WTC11 (cell line): Measurements from ENCODE around the gene CBY2. TPM values are rescaled to one million over a fixed set of nuclear protein-coding genes. Genes with fewer than 3 reads are reported as not detected.
A peak's percentile ranks its signal among the peaks of the same experiment; 100 is the strongest.

ENCODE experiments used
- ATAC-seq: fragments of 200-7000 bp; cut with Tn5 transposase; 2 replicates; pipeline ENCODE4 v1.10.0; 2021; ENCODE audit warnings: mild to moderate bottlenecking, moderate library complexity
- CTCF ChIA-PET: fragments of 300-600 bp; sonication (Branson Sonifier 250); formaldehyde crosslinking; loops from one replicate; lab custom pipeline; 2021; ENCODE audit warnings: antibody characterized with exemption; lab: Charles Lee
- POLR2A ChIA-PET: fragments of 350-600 bp; sonication (Branson Sonifier 250); formaldehyde crosslinking; loops from one replicate; lab custom pipeline; 2021; ENCODE audit warnings: antibody characterized with exemption; lab: Charles Lee
- DNase-seq: peaks from one replicate; pipeline ENCODE4 v3.0.0; 2021; ENCODE audit warnings: low spot score
- H3K27ac Mint-ChIP-seq: 2 replicates; pipeline ENCODE4 v1.8.0; 2021; ENCODE audit warnings: mixed read lengths
- H3K27me3 Mint-ChIP-seq: 2 replicates; pipeline ENCODE4 v1.8.0; 2021; ENCODE audit warnings: low read depth, mild to moderate bottlenecking, moderate library complexity, mixed read lengths
- H3K36me3 Mint-ChIP-seq: 2 replicates; pipeline ENCODE4 v1.8.0; 2021; ENCODE audit warnings: mixed read lengths
- H3K4me1 Mint-ChIP-seq: 2 replicates; pipeline ENCODE4 v1.8.0; 2022; ENCODE audit warnings: mixed read lengths
- H3K4me3 Mint-ChIP-seq: 2 replicates; pipeline ENCODE4 v1.8.0; 2021; ENCODE audit warnings: mild to moderate bottlenecking, moderate library complexity, mixed read lengths
- H3K9me3 Mint-ChIP-seq: 2 replicates; pipeline ENCODE4 v1.8.0; 2021; ENCODE audit warnings: mixed read lengths
- HMGA2 ChIP-seq: fragments of 250-450 bp; sonication (Bioruptor Pico); IDR thresholded peaks from 2 replicates; pipeline ENCODE4 v1.4.0; 2021; ENCODE audit warnings: mild to moderate bottlenecking, moderate library complexity
- NFATC4 ChIP-seq: fragments of 250-450 bp; sonication (Bioruptor Pico); IDR thresholded peaks from 2 replicates; pipeline ENCODE4 v1.9.0; 2021; ENCODE audit warnings: mild to moderate bottlenecking
- NFYB ChIP-seq: sonication (generic); formaldehyde crosslinking; conservative IDR thresholded peaks from 2 replicates; pipeline ENCODE4 v1.8.0; 2022; ENCODE audit warnings: low read depth, missing genetic modification reagents
- NR1H2 ChIP-seq: sonication (generic); formaldehyde crosslinking; IDR thresholded peaks from 2 replicates; pipeline ENCODE4 v1.9.0; 2021; ENCODE audit warnings: mild to moderate bottlenecking, moderate library complexity, missing genetic modification reagents
- NR3C1 ChIP-seq: sonication (generic); formaldehyde crosslinking; conservative IDR thresholded peaks from 2 replicates; pipeline ENCODE4 v1.8.1; 2023; ENCODE audit warnings: low read depth, mild to moderate bottlenecking, missing genetic modification reagents
- OVOL2 ChIP-seq: fragments of 250-450 bp; sonication (Bioruptor Pico); IDR thresholded peaks from 2 replicates; pipeline ENCODE4 v1.9.0; 2021; ENCODE audit warnings: mild to moderate bottlenecking, borderline replicate concordance
- SMAD4 ChIP-seq: sonication (generic); formaldehyde crosslinking; IDR thresholded peaks from 2 replicates; pipeline ENCODE4 v1.8.0; 2022; ENCODE audit warnings: mild to moderate bottlenecking, missing genetic modification reagents
- TP53 ChIP-seq: sonication (generic); formaldehyde crosslinking; IDR thresholded peaks from 2 replicates; pipeline ENCODE4 v1.8.1; 2023; ENCODE audit warnings: mild to moderate bottlenecking, missing genetic modification reagents
- ZNF263 ChIP-seq: sonication (generic); formaldehyde crosslinking; IDR thresholded peaks from 2 replicates; pipeline ENCODE4 v1.8.1; 2022; ENCODE audit warnings: low read depth, mild to moderate bottlenecking, moderate library complexity, missing genetic modification reagents
- total RNA-seq: library from RNA; stranded (reverse); gene quantifications from 3 replicates; pipeline ENCODE4 v1.2.3, GENCODE V29; 2021
- TF ChIP-seq, protein P1 (sequence below): sonication (generic); formaldehyde crosslinking; IDR thresholded peaks from 2 replicates; pipeline ENCODE4 v1.8.0; 2023; ENCODE audit warnings: mild to moderate bottlenecking, missing genetic modification reagents
- TF ChIP-seq, protein P2 (sequence below): sonication (generic); formaldehyde crosslinking; IDR thresholded peaks from 2 replicates; pipeline ENCODE4 v1.8.1; 2023; ENCODE audit warnings: mild to moderate bottlenecking, missing genetic modification reagents
- TF ChIP-seq, protein P3 (sequence below): sonication (generic); formaldehyde crosslinking; IDR thresholded peaks from 2 replicates; pipeline ENCODE4 v1.8.1; 2023; ENCODE audit warnings: mild to moderate bottlenecking, missing genetic modification reagents, moderate library complexity
- TF ChIP-seq, protein P4 (sequence below): sonication (generic); formaldehyde crosslinking; IDR thresholded peaks from 2 replicates; pipeline ENCODE4 v1.8.0; 2022; ENCODE audit warnings: mild to moderate bottlenecking, missing genetic modification reagents
- TF ChIP-seq, protein P5 (sequence below): sonication (generic); formaldehyde crosslinking; conservative IDR thresholded peaks from 2 replicates; pipeline ENCODE4 v1.8.1; 2022; ENCODE audit warnings: mild to moderate bottlenecking, missing genetic modification reagents
- TF ChIP-seq, protein P6 (sequence below): fragments of 250-450 bp; sonication (Bioruptor Pico); IDR thresholded peaks from 2 replicates; pipeline ENCODE4 v1.9.0; 2021; ENCODE audit warnings: moderate library complexity, mild to moderate bottlenecking, inconsistent platforms, borderline replicate concordance
- TF ChIP-seq, protein P7 (sequence below): sonication (generic); formaldehyde crosslinking; IDR thresholded peaks from 2 replicates; pipeline ENCODE4 v1.8.1; 2022; ENCODE audit warnings: missing genetic modification reagents, borderline replicate concordance
- TF ChIP-seq, protein P8 (sequence below): sonication (generic); formaldehyde crosslinking; IDR thresholded peaks from 2 replicates; pipeline ENCODE4 v1.8.1; 2023; ENCODE audit warnings: mild to moderate bottlenecking, missing genetic modification reagents, moderate library complexity

The CBY2 gene
- total RNA-seq, 1 experiment from 2014 or later = 0.74 TPM

DNA sequence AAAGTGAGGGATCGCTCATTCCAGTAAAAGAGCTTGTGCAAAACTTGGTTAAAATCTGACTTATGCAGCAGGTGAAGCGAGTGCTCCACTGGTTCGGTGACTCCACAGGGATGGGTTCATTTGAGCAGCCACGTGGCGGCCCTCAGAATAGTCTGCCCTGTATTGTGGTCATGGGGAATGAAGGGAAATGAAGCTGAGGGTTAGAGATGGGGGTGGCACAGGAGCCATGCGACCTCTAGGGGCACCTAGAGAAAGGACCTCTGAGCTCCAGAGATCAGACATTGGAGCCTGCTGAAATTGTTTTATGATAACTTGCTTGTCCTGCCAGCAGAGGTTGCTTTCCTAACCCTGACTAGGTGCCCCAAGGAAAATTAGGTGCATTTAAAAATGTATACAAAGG, 26.6 kb downstream of the CBY2 start (continued):
- TF ChIP-seq, protein P1, sequence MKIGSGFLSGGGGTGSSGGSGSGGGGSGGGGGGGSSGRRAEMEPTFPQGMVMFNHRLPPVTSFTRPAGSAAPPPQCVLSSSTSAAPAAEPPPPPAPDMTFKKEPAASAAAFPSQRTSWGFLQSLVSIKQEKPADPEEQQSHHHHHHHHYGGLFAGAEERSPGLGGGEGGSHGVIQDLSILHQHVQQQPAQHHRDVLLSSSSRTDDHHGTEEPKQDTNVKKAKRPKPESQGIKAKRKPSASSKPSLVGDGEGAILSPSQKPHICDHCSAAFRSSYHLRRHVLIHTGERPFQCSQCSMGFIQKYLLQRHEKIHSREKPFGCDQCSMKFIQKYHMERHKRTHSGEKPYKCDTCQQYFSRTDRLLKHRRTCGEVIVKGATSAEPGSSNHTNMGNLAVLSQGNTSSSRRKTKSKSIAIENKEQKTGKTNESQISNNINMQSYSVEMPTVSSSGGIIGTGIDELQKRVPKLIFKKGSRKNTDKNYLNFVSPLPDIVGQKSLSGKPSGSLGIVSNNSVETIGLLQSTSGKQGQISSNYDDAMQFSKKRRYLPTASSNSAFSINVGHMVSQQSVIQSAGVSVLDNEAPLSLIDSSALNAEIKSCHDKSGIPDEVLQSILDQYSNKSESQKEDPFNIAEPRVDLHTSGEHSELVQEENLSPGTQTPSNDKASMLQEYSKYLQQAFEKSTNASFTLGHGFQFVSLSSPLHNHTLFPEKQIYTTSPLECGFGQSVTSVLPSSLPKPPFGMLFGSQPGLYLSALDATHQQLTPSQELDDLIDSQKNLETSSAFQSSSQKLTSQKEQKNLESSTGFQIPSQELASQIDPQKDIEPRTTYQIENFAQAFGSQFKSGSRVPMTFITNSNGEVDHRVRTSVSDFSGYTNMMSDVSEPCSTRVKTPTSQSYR = no peak
- TF ChIP-seq HMGA2 (CRISPR knock-in tag) = no peak
- TF ChIP-seq, protein P2, sequence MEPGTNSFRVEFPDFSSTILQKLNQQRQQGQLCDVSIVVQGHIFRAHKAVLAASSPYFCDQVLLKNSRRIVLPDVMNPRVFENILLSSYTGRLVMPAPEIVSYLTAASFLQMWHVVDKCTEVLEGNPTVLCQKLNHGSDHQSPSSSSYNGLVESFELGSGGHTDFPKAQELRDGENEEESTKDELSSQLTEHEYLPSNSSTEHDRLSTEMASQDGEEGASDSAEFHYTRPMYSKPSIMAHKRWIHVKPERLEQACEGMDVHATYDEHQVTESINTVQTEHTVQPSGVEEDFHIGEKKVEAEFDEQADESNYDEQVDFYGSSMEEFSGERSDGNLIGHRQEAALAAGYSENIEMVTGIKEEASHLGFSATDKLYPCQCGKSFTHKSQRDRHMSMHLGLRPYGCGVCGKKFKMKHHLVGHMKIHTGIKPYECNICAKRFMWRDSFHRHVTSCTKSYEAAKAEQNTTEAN (CRISPR knock-in tag) = no peak
- TF ChIP-seq, protein P3, sequence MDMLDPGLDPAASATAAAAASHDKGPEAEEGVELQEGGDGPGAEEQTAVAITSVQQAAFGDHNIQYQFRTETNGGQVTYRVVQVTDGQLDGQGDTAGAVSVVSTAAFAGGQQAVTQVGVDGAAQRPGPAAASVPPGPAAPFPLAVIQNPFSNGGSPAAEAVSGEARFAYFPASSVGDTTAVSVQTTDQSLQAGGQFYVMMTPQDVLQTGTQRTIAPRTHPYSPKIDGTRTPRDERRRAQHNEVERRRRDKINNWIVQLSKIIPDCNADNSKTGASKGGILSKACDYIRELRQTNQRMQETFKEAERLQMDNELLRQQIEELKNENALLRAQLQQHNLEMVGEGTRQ (CRISPR knock-in tag) = peak; percentile 50; the same call in 1 of the 2 replicates
- TF ChIP-seq, protein P4, sequence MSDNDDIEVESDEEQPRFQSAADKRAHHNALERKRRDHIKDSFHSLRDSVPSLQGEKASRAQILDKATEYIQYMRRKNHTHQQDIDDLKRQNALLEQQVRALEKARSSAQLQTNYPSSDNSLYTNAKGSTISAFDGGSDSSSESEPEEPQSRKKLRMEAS (CRISPR knock-in tag) = peak; percentile 87
- TF ChIP-seq, protein P5, sequence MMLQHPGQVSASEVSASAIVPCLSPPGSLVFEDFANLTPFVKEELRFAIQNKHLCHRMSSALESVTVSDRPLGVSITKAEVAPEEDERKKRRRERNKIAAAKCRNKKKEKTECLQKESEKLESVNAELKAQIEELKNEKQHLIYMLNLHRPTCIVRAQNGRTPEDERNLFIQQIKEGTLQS (CRISPR knock-in tag) = no peak
- no peak for TF ChIP-seq NR3C1 (CRISPR knock-in tag)
- TF ChIP-seq, protein P6, sequence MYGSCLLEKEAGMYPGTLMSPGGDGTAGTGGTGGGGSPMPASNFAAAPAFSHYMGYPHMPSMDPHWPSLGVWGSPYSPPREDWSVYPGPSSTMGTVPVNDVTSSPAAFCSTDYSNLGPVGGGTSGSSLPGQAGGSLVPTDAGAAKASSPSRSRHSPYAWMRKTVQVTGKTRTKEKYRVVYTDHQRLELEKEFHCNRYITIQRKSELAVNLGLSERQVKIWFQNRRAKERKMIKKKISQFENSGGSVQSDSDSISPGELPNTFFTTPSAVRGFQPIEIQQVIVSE (CRISPR knock-in tag) = no peak
- no peak for TF ChIP-seq NFYB (CRISPR knock-in tag)
- no peak for TF ChIP-seq NR1H2 (CRISPR knock-in tag)
- TF ChIP-seq ZNF263 (CRISPR knock-in tag) = no peak
- TF ChIP-seq, protein P7, sequence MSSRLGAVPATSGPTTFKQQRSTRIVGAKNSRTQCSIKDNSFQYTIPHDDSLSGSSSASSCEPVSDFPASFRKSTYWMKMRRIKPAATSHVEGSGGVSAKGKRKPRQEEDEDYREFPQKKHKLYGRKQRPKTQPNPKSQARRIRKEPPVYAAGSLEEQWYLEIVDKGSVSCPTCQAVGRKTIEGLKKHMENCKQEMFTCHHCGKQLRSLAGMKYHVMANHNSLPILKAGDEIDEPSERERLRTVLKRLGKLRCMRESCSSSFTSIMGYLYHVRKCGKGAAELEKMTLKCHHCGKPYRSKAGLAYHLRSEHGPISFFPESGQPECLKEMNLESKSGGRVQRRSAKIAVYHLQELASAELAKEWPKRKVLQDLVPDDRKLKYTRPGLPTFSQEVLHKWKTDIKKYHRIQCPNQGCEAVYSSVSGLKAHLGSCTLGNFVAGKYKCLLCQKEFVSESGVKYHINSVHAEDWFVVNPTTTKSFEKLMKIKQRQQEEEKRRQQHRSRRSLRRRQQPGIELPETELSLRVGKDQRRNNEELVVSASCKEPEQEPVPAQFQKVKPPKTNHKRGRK (CRISPR knock-in tag) = no peak
- TF ChIP-seq NFATC4 (CRISPR knock-in tag) = no peak
- no peak for TF ChIP-seq OVOL2 (CRISPR knock-in tag)
- TF ChIP-seq SMAD4 (CRISPR knock-in tag) = no peak
- TF ChIP-seq, protein P8, sequence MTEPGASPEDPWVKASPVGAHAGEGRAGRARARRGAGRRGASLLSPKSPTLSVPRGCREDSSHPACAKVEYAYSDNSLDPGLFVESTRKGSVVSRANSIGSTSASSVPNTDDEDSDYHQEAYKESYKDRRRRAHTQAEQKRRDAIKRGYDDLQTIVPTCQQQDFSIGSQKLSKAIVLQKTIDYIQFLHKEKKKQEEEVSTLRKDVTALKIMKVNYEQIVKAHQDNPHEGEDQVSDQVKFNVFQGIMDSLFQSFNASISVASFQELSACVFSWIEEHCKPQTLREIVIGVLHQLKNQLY = no peak

DNA sequence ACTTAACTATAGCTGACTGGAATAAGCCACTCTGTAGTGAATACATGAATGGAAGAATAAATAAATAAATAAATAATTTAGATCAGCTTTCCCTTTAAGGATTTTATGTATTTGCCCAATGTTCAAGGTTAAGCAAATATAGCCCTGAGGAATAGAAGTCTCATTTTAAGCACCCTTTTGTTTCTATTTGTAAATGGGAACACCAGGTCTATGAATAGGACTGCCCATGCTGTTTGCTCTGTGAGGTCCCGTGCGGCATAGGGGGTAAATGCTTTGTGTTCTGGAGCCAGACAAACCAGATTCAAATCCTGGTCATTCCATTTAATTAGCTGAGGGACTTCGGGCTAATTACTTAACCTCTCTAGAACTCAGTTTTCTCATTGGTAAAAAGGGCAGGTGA, 29.3 kb downstream of the CBY2 start:
- H3K27ac Mint-ChIP-seq = no peak overlapping the region
- H3K4me1 Mint-ChIP-seq = no peaks in the 10 kb centered on the region; the same call in 1 of the 2 replicates
- ChIA-PET POLR2A (no interaction called here), CTCF (no interaction called here)
- H3K9me3 Mint-ChIP-seq = peaks cover 3% of the 10 kb centered on the region; the same call in 1 of the 2 replicates
- DNase-seq (no peak), ATAC-seq (no peak)
- H3K27me3 Mint-ChIP-seq = peaks cover 7% of the 10 kb centered on the region
- no peak overlapping the region for H3K4me3 Mint-ChIP-seq
- no peak for TF ChIP-seq TP53 (CRISPR knock-in tag)
- no peaks in the 10 kb centered on the region for H3K36me3 Mint-ChIP-seq
